Germinal center (tissue), 1 donor: ENCODE results near the gene BMPER.
A peak's percentile ranks its signal among the peaks of the same experiment; 100 is the strongest.

ENCODE experiments used
- DNase-seq: peaks from one replicate; pipeline ENCODE4 v3.0.0; 2012; ENCODE audit warnings: mixed read lengths, low spot score

Gene BMPER

GRCh38 chr7:34093276-34093675, 187.9 kb downstream of the BMPER start:
- DNase-seq, result no peak

- DNase-seq, result no peak
Observed at GRCh38 chr7:34096198-34096651, 190.9 kb downstream of the BMPER start.

- no peak for DNase-seq
Observed at GRCh38 chr7:34096777-34097176, 191.4 kb downstream of the BMPER start.

- DNase-seq, result no peak
Observed at GRCh38 chr7:34100661-34101060, 195.3 kb downstream of the BMPER start.

GRCh38 chr7:34104115-34104514, 198.8 kb downstream of the BMPER start:
- no peak for DNase-seq

- DNase-seq, result no peak
Observed at GRCh38 chr7:34104992-34105391, 199.7 kb downstream of the BMPER start.

GRCh38 chr7:34107276-34107675, 201.9 kb downstream of the BMPER start:
- DNase-seq, result no peak

GRCh38 chr7:34108165-34108564, 202.8 kb downstream of the BMPER start:
- no peak for DNase-seq

GRCh38 chr7:34109936-34110780, 204.8 kb downstream of the BMPER start:
- no peak for DNase-seq

- no peak for DNase-seq
Observed at GRCh38 chr7:34111031-34111430, 205.7 kb downstream of the BMPER start.

- DNase-seq, result no peak
Observed at GRCh38 chr7:34115503-34115902, 210.2 kb downstream of the BMPER start.

- no peak for DNase-seq
Observed at GRCh38 chr7:34117573-34117972, 212.2 kb downstream of the BMPER start.

GRCh38 chr7:34121366-34121765, 216.0 kb downstream of the BMPER start:
- no peak for DNase-seq

GRCh38 chr7:34123316-34123715, 218.0 kb downstream of the BMPER start:
- DNase-seq, result no peak

GRCh38 chr7:34124765-34125164, 219.4 kb downstream of the BMPER start:
- DNase-seq, result no peak

GRCh38 chr7:34128762-34129161, 223.4 kb downstream of the BMPER start:
- no peak for DNase-seq

GRCh38 chr7:34130558-34131295, 225.4 kb downstream of the BMPER start:
- DNase-seq, result no peak

GRCh38 chr7:34131371-34131770, 226.0 kb downstream of the BMPER start:
- no peak for DNase-seq

GRCh38 chr7:34133356-34133982, 228.1 kb downstream of the BMPER start:
- no peak for DNase-seq

- DNase-seq, result peak; percentile 19
Observed at GRCh38 chr7:34133983-34134782, 228.8 kb downstream of the BMPER start.

GRCh38 chr7:34135924-34136323, 230.6 kb downstream of the BMPER start:
- no peak for DNase-seq

GRCh38 chr7:34136698-34137097, 231.4 kb downstream of the BMPER start:
- no peak for DNase-seq
